ENCODE results near the gene GRID1. TPM values are rescaled to one million over a fixed set of nuclear protein-coding genes. Genes with fewer than 3 reads are reported as not detected.

Gene GRID1
- polyA plus RNA-seq, 1 donor (not counting 4 experiments of a cell fraction or from before 2014, with no cell fraction given) = 0.01 TPM

DNA sequence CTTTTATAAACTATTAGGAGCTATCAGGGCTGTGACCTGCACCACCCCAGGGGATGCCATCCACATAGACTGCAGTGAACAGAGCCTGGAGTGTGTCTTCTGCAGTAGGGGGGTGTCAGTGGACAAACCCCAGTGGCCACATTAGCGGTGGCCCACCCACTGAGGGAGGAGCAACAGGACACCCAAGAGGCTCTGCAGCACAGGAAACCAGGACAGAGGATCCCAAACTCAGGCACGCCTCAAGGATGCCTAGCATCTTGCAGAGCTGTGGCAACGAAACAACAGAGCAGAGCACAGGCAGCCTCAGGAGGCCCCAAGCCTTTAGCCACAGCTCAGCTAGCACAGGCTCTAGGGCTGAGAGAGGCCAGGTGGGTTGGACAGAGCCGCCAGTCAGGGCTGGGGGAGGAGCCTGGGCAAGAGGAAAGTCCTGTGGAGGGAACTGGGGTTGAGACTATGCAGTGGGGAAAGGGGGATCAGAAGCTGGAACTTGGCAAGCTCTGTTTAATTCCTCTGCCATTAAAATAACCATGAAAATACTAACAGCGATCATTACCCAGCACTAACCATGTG, 53.8 kb downstream of the GRID1 start:
- DNase-seq (ENCODE audit: low read depth, low spot score) = no peak
- Histone ChIP-seq H3K9ac (ENCODE audit: control insufficient read depth, extremely low read depth, insufficient read depth, low read length) (no peak overlapping the region), H3K4me3 (ENCODE audit: control insufficient read depth in 2 of 3, extremely low read depth in 1 of 3, insufficient read depth in 2 of 3, low read depth in 1 of 3, low read length in 3 of 3) (no peak overlapping the region), H3K79me2 (ENCODE audit: control insufficient read depth, insufficient read depth, low read length) (no peaks in the 10 kb centered on the region), H4K20me1 (ENCODE audit: control insufficient read depth, extremely low read depth, insufficient read depth, low read length) (no peaks in the 10 kb centered on the region), H3K4me2 (ENCODE audit: control insufficient read depth, extremely low read depth, insufficient read depth, low read depth, low read length) (no peak overlapping the region), H3K9me3 (ENCODE audit: control insufficient read depth, low read depth, low read length) (no peaks in the 10 kb centered on the region), H3K9me1 (ENCODE audit: control insufficient read depth, extremely low read depth, insufficient read depth, low read length) (no peaks in the 10 kb centered on the region), H3K4me1 (ENCODE audit: control insufficient read depth, extremely low read depth, insufficient read depth, low read length) (no peaks in the 10 kb centered on the region), H3K36me3 (ENCODE audit: control insufficient read depth in 2 of 2, extremely low read depth in 1 of 2, insufficient read depth in 2 of 2, low read length in 2 of 2) (no peaks in the 10 kb centered on the region), H3K27ac (ENCODE audit: control insufficient read depth, insufficient read depth, low read length) (no peak overlapping the region), H2AFZ (ENCODE audit: control insufficient read depth, low read length) (no peak overlapping the region), H3K27me3 (ENCODE audit: control insufficient read depth, extremely low read depth, insufficient read depth, low read length) (no peaks in the 10 kb centered on the region)
- FAIRE-seq = no peak
- dilution Hi-C loops (cut with MboI; ENCODE audit: extremely low pct_ligation_motif_present, low sequenced_read_pairs) = no loop called here
- TF ChIP-seq, protein P1, sequence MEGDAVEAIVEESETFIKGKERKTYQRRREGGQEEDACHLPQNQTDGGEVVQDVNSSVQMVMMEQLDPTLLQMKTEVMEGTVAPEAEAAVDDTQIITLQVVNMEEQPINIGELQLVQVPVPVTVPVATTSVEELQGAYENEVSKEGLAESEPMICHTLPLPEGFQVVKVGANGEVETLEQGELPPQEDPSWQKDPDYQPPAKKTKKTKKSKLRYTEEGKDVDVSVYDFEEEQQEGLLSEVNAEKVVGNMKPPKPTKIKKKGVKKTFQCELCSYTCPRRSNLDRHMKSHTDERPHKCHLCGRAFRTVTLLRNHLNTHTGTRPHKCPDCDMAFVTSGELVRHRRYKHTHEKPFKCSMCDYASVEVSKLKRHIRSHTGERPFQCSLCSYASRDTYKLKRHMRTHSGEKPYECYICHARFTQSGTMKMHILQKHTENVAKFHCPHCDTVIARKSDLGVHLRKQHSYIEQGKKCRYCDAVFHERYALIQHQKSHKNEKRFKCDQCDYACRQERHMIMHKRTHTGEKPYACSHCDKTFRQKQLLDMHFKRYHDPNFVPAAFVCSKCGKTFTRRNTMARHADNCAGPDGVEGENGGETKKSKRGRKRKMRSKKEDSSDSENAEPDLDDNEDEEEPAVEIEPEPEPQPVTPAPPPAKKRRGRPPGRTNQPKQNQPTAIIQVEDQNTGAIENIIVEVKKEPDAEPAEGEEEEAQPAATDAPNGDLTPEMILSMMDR (optimal IDR thresholded peaks at IDR 0.05 in 1 of 3, IDR thresholded peaks at IDR 0.05 in 1 of 3, conservative IDR thresholded peaks at IDR 0.05 in 1 of 3; ENCODE audit: extremely low read depth in 1 of 3, insufficient read depth in 2 of 3, low read length in 3 of 3) = no peak
- TF ChIP-seq EZH2 (IDR thresholded peaks at IDR 0.05; ENCODE audit: low read length) = no peak

DNA sequence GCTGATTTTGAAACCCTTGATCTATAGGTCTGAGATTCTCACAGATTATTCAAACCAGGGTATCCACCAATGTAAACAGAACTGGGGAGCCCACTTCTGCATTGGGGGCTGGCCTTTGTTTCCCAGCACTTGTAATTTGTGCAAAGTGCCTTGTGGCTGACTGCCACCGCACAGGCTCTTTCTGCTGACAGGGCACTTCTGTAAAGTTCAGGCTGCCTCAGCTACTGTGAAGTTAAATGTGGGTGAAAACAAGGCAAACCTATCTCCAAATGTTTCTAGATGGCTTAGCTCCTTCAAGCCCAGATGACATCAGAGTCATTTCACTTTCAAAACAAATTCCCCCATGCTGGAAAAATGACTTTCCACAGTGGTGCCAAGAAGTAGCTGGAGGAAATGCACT, 54.7 kb downstream of the GRID1 start:
- no peak overlapping the region for H3K27ac ChIP-seq (ENCODE audit: control insufficient read depth, insufficient read depth, low read length)
- no peak overlapping the region for H3K4me3 ChIP-seq (ENCODE audit: control insufficient read depth in 2 of 3, extremely low read depth in 1 of 3, insufficient read depth in 2 of 3, low read depth in 1 of 3, low read length in 3 of 3)
- FAIRE-seq (no peak), DNase-seq (ENCODE audit: low read depth, low spot score) (no peak)
- no peak overlapping the region for H3K9ac ChIP-seq (ENCODE audit: control insufficient read depth, extremely low read depth, insufficient read depth, low read length)
- H3K27me3 ChIP-seq (ENCODE audit: control insufficient read depth, extremely low read depth, insufficient read depth, low read length) = no peaks in the 10 kb centered on the region
- H3K9me1 ChIP-seq (ENCODE audit: control insufficient read depth, extremely low read depth, insufficient read depth, low read length) = no peaks in the 10 kb centered on the region
- H3K79me2 ChIP-seq (ENCODE audit: control insufficient read depth, insufficient read depth, low read length) = no peaks in the 10 kb centered on the region
- no peaks in the 10 kb centered on the region for H4K20me1 ChIP-seq (ENCODE audit: control insufficient read depth, extremely low read depth, insufficient read depth, low read length)
- H3K9me3 ChIP-seq (ENCODE audit: control insufficient read depth, low read depth, low read length) = no peaks in the 10 kb centered on the region
- no peak overlapping the region for H3K4me2 ChIP-seq (ENCODE audit: control insufficient read depth, extremely low read depth, insufficient read depth, low read depth, low read length)
- no peaks in the 10 kb centered on the region for H3K36me3 ChIP-seq (ENCODE audit: control insufficient read depth in 2 of 2, extremely low read depth in 1 of 2, insufficient read depth in 2 of 2, low read length in 2 of 2)
- TF ChIP-seq, protein P1 (optimal IDR thresholded peaks at IDR 0.05 in 1 of 3, IDR thresholded peaks at IDR 0.05 in 1 of 3, conservative IDR thresholded peaks at IDR 0.05 in 1 of 3; ENCODE audit: extremely low read depth in 1 of 3, insufficient read depth in 2 of 3, low read length in 3 of 3) = no peak
- TF ChIP-seq EZH2 (IDR thresholded peaks at IDR 0.05; ENCODE audit: low read length) = no peak
- dilution Hi-C loops (cut with MboI; ENCODE audit: extremely low pct_ligation_motif_present, low sequenced_read_pairs) = no loop called here
- no peaks in the 10 kb centered on the region for H3K4me1 ChIP-seq (ENCODE audit: control insufficient read depth, extremely low read depth, insufficient read depth, low read length)
- no peak overlapping the region for H2AFZ ChIP-seq (ENCODE audit: control insufficient read depth, low read length)
